Endometrial microvascular endothelial cells (primary cell): ENCODE measurements around the gene PREX1. TPM values are rescaled to one million over a fixed set of nuclear protein-coding genes. Genes with fewer than 3 reads are reported as not detected.
"Not testable (repeated sequence)": the region's sequence is repeated elsewhere in the genome, so short reads cannot be mapped to it uniquely, and the experiment has no call there.

Source experiments
- in situ Hi-C: cut with HindIII; loops from 2 replicates; pipeline ENCODE4 v1.10.0; 2017; ENCODE audit warnings: low sequenced_read_pairs, low pct_unique_long_range_greater_than_20kb; ENCODE audit errors: inconsistent ontology term
- total RNA-seq: library from RNA; depleted of rRNA; stranded (reverse); fragments of >200 nt; gene quantifications from one replicate; pipeline ENCODE4 v1.2.3, GENCODE V29; 2015; ENCODE audit errors: inconsistent ontology term

The PREX1 gene
- total RNA-seq, 1 donor from 2014 or later, result 60.5 TPM

GRCh38 chr20:48817367-48818030 is 10.3 kb downstream of the PREX1 start:
- in situ Hi-C loops, result no loop called here

- in situ Hi-C loops, result no loop called here
Measured at GRCh38 chr20:48816282-48817205, 11.3 kb downstream of the PREX1 start.

GRCh38 chr20:48815537-48815936 is 12.3 kb downstream of the PREX1 start:
- in situ Hi-C loops, result no loop called here

- in situ Hi-C loops, result no loop called here
Measured at GRCh38 chr20:48814633-48815032, 13.2 kb downstream of the PREX1 start.

GRCh38 chr20:48813930-48814546 is 13.8 kb downstream of the PREX1 start:
- in situ Hi-C loops, result no loop called here

- in situ Hi-C loops, result no loop called here
Measured at GRCh38 chr20:48813446-48813747, 14.4 kb downstream of the PREX1 start.

GRCh38 chr20:48812600-48813445 is 15.0 kb downstream of the PREX1 start:
- in situ Hi-C loops, result no loop called here

GRCh38 chr20:48812114-48812513 is 15.7 kb downstream of the PREX1 start:
- in situ Hi-C loops, result not testable (repeated sequence)

- in situ Hi-C loops, result no loop called here
Measured at GRCh38 chr20:48809673-48810072, 18.1 kb downstream of the PREX1 start.

GRCh38 chr20:48808382-48809034 is 19.3 kb downstream of the PREX1 start:
- in situ Hi-C loops, result no loop called here

GRCh38 chr20:48807586-48808381 is 20.0 kb downstream of the PREX1 start:
- in situ Hi-C loops, result no loop called here

- in situ Hi-C loops, result no loop called here
Measured at GRCh38 chr20:48807051-48807450, 20.7 kb downstream of the PREX1 start.

GRCh38 chr20:48805716-48806115 is 22.1 kb downstream of the PREX1 start:
- in situ Hi-C loops, result no loop called here

GRCh38 chr20:48805286-48805685 is 22.5 kb downstream of the PREX1 start:
- in situ Hi-C loops, result no loop called here

GRCh38 chr20:48804300-48804980 is 23.4 kb downstream of the PREX1 start:
- in situ Hi-C loops, result no loop called here

GRCh38 chr20:48803176-48804053 is 24.4 kb downstream of the PREX1 start:
- in situ Hi-C loops, result no loop called here
